Activated CD4-positive, alpha-beta T cell treated with anti-CD3 and anti-CD28 coated beads for 48 hours (primary cell): ENCODE results near the gene EIF5.
A peak's percentile ranks its signal among the peaks of the same experiment; 100 is the strongest.
"Not testable (repeated sequence)": the region's sequence is repeated elsewhere in the genome, so short reads cannot be mapped to it uniquely, and the experiment has no call there.

Experiments used
- DNase-seq: peaks from one replicate; pipeline ENCODE4 v3.0.0-alpha.2; 2020

Gene EIF5

GRCh38 chr14:103337794-103338193 is 3.8 kb downstream of the EIF5 start:
- DNase-seq, result no peak

GRCh38 chr14:103339561-103339960 is 5.5 kb downstream of the EIF5 start:
- no peak for DNase-seq

GRCh38 chr14:103340480-103341212 is 6.6 kb downstream of the EIF5 start:
- DNase-seq, result no peak

- no peak for DNase-seq
Observed at GRCh38 chr14:103341250-103342129, 7.5 kb downstream of the EIF5 start.

DNA sequence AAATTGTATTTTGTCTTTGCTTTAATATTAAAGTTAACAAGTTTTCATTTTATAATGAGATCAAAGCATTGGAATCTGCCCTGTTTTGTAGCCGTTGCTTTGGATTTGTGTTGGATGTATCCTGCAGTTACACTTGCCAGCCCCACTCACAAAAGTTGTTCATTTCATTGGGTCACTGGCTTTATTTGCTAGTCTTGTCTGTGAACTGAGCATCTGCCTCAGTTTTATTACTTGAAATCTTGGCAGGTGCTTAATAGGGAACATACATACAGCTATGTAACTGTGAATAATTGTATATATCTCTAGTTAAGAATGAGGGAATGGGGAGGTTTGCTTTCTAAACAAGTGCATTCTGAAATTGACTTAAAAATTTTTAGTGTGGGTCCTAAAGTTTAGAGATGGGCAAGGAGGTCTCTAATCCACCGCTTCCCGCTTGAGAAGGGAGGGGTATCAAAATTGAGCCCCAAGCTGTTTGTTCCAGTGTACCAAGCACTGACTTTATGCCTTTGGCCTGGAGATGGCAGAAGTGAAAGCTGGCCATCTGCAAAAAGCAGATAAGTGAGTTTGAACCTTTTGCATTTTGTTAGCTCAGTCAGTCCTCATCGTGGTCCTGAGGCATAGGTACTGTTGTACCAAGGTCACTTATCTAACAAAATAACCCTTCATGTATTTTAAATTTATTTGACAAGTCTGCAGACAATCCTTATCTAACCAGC is 9.3 kb downstream of the EIF5 start:
- DNase-seq, result no peak

DNA sequence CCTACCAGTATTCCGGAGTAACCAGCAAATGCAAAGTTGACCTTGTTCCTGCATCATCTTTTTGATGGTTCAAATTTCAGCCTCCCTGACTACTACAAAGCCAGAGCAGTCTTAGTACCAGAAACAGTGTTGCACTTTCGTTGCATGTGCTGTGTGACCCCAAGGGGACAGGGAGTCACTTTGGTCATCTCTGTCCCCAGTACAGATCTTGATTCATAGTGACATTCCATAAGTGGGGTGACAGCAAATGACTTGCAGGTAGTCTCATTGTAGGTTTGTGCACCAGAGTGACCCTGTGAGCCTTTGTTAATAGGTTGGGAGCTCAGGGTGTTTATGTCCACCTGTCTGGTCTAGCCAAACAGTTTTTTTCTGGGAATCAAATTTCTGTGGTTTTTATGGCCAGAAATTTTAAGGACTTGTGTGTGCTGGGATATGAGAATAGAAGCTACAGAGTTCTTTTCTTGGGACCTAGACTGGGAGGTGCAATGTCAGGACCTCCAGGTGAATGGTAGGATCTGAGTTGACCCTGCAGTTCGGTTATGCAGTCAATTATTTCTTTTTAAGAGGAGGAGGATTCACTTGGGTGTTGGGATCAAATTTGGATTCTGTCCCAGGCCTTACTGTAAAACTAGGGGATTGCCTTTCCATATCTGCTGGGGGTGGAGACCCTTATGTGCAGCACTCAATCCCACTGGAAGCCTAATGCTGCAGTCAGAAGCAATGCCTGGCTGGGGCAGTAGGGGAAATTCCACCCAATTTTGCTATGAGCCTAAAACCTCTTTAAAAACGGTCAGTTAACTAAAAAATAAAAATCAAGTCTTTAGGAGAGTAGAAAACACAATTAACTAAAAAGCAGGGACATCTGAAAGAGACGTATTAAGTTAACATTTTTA is 10.1 kb downstream of the EIF5 start:
- DNase-seq, result no peak

DNA sequence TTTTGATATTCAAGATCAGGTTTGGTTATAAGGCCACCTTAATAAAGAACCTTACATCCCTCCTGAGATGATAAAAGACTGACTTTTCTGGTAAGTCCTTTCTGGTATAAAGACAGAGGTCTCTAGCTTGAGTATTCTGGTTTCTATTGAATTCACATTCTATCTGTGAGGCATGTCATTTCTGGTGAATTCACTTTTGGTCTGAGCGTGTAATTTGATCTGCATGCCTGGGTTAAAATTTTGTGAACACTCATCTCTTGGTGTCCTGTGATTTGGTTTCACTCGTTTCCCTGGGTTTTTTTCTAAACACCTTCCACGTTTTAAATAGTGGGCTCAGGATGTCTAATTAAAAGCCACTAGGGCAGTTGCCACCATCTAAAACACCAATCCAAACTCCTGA is 12.2 kb downstream of the EIF5 start:
- no peak for DNase-seq

DNA sequence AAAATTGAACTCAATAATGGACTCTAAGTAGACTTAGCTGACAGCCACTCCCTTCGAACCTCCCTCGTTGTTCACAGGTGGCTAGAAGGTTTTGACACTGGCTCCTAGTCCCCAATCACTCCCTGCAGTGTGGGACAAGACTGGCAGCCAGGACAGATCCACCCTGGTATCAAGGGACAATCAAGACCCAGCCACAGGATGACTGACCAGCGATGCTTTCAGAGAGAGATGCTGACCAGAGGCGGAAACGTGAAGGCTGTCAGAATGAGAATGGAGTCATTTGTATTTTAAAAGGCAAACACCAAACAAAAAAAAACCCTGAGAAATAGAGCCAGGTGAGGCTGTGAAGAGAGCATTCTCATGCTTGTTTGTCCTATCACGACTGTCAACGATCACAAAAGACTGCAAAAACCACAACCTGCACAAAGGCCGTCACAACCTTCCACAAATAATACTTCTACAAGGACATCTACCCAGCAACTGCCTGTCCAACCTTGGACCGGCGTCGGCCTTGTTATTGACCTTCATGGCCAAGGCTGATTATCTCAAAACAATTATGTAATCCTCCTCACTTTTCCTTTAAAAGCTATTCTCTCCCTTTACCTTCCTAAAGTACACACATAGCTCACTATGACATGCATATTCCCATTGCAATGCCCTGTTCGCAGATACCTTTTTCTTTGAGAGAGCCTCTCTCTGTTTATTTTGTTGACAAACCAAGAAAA is 13.2 kb downstream of the EIF5 start:
- no peak for DNase-seq

DNA sequence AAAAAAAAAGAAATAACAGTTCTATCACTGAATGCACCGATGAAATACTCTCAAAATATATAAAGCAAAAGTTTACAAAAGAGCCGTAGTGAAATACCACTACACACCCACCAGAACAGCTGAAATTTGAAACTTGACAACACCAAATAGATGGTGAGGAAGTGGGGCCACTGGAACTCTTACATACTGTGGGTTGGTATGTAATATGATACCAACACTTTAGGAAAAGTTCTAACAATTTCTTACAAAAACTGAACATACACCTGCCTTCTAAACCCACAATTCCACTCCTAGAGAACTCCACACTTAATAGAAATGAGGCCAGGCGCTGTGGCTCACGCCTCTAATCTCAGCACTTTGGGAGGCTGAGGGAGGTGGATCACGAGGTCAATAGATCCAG is 14.1 kb downstream of the EIF5 start:
- no peak for DNase-seq

GRCh38 chr14:103349982-103350381 is 15.9 kb downstream of the EIF5 start:
- DNase-seq, result no peak

- DNase-seq, result no peak
Observed at GRCh38 chr14:103353362-103353761, 19.3 kb downstream of the EIF5 start.

DNA sequence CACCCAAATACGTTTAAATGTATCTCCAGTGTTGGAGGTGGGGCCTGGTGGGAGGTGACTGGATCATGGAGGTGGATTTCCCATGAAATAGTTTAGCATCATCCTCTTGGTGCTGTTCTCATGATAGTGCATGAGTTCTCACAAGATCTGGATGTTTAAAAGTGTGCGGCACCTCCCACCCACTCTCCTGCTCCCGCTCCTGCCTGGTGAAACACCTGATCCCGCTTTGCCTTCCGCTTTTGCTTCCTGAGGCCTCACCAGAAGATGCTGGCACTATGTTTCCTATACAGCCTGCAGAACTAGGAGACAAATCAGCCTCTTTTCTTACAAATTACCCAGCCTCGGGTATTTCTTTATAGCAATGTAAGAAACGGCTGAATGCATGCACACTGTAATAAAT is 20.1 kb downstream of the EIF5 start:
- no peak for DNase-seq

GRCh38 chr14:103356024-103356682 is 22.1 kb downstream of the EIF5 start:
- DNase-seq, result no peak

DNA sequence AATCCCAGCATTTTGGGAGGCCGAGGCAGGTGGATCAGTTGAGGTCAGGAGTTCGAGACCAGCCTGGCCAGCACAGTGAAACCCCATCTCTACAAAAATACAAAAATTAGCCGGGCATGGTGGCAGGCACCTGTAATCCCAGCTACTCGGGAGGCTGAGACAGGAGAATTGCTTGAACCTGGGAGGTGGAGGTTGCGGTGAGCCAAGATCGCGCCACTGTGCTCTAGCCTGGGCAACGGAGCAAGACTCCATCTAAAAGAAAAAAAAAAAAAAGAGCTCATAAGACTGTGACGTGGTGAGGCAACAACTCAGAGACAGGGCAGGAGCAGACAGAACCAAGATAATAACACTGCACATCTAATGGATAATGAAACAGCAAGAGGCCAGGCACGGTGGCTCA is 23.5 kb downstream of the EIF5 start:
- not testable (repeated sequence) for DNase-seq

DNA sequence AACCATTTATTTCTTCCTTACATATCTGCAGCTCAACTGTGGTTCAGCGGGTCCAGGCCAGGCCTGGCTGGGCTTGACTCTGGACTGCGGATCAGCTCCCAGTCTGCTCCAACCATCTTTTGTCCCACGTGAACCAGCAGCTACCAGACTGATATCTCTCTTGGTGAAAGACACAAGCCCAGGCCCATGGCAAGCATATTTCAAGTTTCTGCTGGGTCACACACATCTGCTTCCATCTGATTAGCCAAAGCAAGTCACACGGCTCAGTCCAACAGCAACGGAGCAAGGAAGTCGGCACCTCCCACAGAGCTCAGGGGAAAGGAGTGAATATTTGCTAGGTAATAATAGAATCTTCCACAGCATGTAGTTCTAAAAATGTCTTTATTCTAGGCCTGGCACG is 26.5 kb downstream of the EIF5 start:
- no peak for DNase-seq

- DNase-seq, result peak; percentile 40
Observed at GRCh38 chr14:103361867-103362266, 27.8 kb downstream of the EIF5 start.

- DNase-seq, result no peak
Observed at GRCh38 chr14:103362780-103363179, 28.7 kb downstream of the EIF5 start.

- DNase-seq, result no peak
Observed at GRCh38 chr14:103366741-103367140, 32.7 kb downstream of the EIF5 start.

- no peak for DNase-seq
Observed at GRCh38 chr14:103367995-103368394, 34.0 kb downstream of the EIF5 start.

DNA sequence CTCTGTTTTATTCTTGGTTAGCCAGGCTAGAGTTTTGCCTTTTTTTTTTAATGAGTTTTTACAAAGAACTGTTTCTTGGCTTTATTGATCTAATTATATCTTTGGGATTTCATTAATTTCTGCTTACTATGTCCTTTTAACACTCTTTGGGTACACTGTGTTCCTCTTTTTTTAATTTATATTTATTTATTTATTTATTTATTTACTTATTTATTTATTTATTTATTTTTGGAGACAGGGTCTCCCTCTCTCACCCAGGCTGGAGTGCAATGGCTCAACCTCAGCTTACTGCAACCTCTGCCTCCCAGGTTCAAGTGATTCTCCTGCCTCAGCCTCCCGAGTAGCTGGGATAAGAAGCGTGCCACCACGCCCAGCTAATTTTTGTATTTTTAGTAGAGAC is 36.0 kb downstream of the EIF5 start:
- DNase-seq, result no peak

DNA sequence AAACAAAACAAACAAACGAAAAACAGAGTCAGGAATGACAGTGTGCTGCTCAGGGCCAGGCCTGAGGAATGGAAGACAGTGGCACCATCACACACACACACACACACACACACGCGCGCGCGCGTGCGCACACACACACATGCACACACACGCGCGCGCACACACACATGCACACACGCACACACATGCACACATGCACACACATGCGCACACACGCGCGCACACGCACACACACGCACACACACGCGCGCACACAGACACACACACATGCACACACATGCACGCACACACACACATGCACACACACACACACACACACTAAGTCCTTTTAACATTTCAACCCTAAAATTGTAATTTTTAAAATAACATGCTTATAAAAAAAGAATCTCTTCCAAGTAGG is 38.0 kb downstream of the EIF5 start:
- no peak for DNase-seq
